ENCODE measurements around the gene STYXL1. TPM values are rescaled to one million over a fixed set of nuclear protein-coding genes. Genes with fewer than 3 reads are reported as not detected.
A peak's percentile ranks its signal among the peaks of the same experiment; 100 is the strongest.
"Not testable (repeated sequence)": the region's sequence is repeated elsewhere in the genome, so short reads cannot be mapped to it uniquely, and the experiment has no call there.

Gene STYXL1
- total RNA-seq, 2 donors from 2014 or later = 20.8 to 24.7 TPM

DNA sequence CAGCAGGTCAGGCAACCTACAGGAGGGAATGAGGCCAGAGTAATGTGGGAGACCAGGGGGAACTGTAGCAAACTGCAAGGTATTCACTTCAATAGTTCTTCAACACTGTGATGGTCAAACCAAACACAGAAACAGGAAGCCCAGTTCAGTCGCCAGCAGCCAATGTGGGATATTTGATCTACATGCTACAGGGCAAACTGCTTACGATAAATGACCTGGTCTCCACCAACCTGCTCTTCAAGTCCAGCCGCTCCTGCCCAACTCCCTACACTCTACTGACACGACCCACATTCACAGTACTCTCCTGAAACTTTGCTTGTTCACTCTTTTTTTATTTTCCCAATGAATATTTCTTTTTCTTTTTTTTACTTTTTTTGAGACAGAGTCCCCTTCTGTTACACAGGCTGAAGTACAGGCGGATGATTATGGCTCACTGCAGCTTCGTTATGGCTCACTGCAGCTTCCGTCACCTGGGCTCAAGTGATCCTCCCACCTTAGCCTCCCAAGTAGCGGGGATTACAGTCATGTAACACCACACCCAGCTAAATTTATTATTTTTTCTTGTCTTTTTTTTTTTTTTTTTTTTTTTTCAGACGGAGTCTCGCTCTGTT is 42.2 kb upstream of the STYXL1 start:
- WGBS, 2 donors = 74 to 79% methylated on average over 10 of the region's 10 CpGs
- no peaks in the 10 kb centered on the region for H3K9me3 ChIP-seq
- peak; percentile 35 for ATAC-seq
- H3K4me1 ChIP-seq = no peaks in the 10 kb centered on the region
- no peak overlapping the region for H3K4me3 ChIP-seq
- H3K27me3 ChIP-seq = no peaks in the 10 kb centered on the region
- H3K36me3 ChIP-seq (replicated peaks in 1 of 2; ENCODE audit: insufficient read depth in 1 of 2, low read depth in 2 of 2) = no peaks in the 10 kb centered on the region
- TF ChIP-seq POLR2A (IDR thresholded peaks at IDR 0.05) = no peak
- TF ChIP-seq, protein P1, sequence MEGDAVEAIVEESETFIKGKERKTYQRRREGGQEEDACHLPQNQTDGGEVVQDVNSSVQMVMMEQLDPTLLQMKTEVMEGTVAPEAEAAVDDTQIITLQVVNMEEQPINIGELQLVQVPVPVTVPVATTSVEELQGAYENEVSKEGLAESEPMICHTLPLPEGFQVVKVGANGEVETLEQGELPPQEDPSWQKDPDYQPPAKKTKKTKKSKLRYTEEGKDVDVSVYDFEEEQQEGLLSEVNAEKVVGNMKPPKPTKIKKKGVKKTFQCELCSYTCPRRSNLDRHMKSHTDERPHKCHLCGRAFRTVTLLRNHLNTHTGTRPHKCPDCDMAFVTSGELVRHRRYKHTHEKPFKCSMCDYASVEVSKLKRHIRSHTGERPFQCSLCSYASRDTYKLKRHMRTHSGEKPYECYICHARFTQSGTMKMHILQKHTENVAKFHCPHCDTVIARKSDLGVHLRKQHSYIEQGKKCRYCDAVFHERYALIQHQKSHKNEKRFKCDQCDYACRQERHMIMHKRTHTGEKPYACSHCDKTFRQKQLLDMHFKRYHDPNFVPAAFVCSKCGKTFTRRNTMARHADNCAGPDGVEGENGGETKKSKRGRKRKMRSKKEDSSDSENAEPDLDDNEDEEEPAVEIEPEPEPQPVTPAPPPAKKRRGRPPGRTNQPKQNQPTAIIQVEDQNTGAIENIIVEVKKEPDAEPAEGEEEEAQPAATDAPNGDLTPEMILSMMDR (IDR thresholded peaks at IDR 0.05) = no peak
- no peak overlapping the region for H3K27ac ChIP-seq
- peak in 3 of 4 donors; percentile 12 to 31 (median 29) for DNase-seq
- intact Hi-C loops (cut with DNase I) = no loop called here

GRCh38 chr7:76087362-76087791 is 39.6 kb upstream of the STYXL1 start:
- H3K9me3 ChIP-seq; ATAC-seq; DNase-seq; H3K4me3 ChIP-seq; H3K36me3 ChIP-seq (replicated peaks in 1 of 2; ENCODE audit: insufficient read depth in 1 of 2, low read depth in 2 of 2); H3K4me1 ChIP-seq; H3K27ac ChIP-seq; intact Hi-C loops (cut with DNase I); H3K27me3 ChIP-seq: not testable (repeated sequence)
- 58% methylated on average over 5 of the region's 5 CpGs for WGBS, 2 donors

GRCh38 chr7:76086070-76086469 is 38.3 kb upstream of the STYXL1 start:
- no peaks in the 10 kb centered on the region for H3K4me1 ChIP-seq
- ATAC-seq (no peak), DNase-seq (no peak)
- no peak overlapping the region for H3K4me3 ChIP-seq
- no peaks in the 10 kb centered on the region for H3K9me3 ChIP-seq
- H3K27me3 ChIP-seq = no peaks in the 10 kb centered on the region
- no peaks in the 10 kb centered on the region for H3K36me3 ChIP-seq (replicated peaks in 1 of 2; ENCODE audit: insufficient read depth in 1 of 2, low read depth in 2 of 2)
- no peak overlapping the region for H3K27ac ChIP-seq
- intact Hi-C loops (cut with DNase I) = no loop called here
- WGBS, 2 donors = 85 to 87% methylated on average over 4 of the region's 4 CpGs
- TF ChIP-seq, protein P1 (IDR thresholded peaks at IDR 0.05) = no peak
- no peak for TF ChIP-seq POLR2A (IDR thresholded peaks at IDR 0.05)

DNA sequence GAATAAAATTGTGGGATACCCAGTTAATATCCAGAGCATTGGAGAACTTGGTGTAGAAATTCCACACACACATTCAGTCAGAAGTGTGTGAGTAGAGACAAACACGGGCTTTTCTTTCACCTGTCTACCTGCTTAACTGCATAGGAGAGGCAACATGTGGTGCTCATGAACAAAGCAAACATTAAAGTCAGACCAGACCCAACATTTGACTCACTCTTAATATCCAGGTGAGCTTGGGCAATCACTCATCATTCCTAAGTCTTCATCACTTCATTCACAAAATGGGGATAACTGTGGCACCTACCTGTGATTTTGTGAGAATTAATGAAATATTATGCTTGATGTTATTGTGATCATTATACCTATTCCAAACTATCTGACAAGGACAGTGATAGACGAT is 36.3 kb upstream of the STYXL1 start:
- H3K9me3 ChIP-seq; H3K27ac ChIP-seq; H3K4me3 ChIP-seq; ATAC-seq; H3K36me3 ChIP-seq (replicated peaks in 1 of 2; ENCODE audit: insufficient read depth in 1 of 2, low read depth in 2 of 2); intact Hi-C loops (cut with DNase I); DNase-seq; H3K4me1 ChIP-seq; H3K27me3 ChIP-seq: not testable (repeated sequence)
- 58 to 77% methylated on average over 2 of the region's 2 CpGs for WGBS, 2 donors

DNA sequence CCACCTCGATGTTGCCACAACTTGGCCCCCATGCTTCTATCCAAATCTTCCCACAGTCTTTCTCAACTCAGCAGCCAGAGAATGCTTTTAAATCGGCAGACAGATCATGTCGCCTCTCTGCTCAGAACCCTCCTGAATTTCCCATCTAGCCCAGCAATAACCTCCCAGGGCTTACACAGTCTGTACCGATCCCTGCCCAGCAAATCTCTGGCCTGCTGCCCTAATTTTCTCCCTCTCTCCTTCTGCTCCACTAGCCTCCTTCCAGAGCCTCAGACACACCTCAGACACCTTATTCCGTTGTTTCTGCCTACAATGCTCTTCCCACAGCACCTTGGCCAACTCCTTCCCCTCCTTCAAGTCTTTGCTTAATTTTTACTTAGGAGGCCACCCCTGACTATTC is 32.4 kb upstream of the STYXL1 start:
- Histone ChIP-seq H3K4me3 (no peak overlapping the region), H3K27me3 (no peaks in the 10 kb centered on the region), H3K27ac (no peak overlapping the region), H3K9me3 (peaks cover 0 to under 1% (median 0%) of the 10 kb centered on the region in 3 donors), H3K4me1 (no peaks in the 10 kb centered on the region), H3K36me3 (replicated peaks in 1 of 2; ENCODE audit: insufficient read depth in 1 of 2, low read depth in 2 of 2) (no peaks in the 10 kb centered on the region)
- ATAC-seq = no peak
- intact Hi-C loops (cut with DNase I) = no loop called here
- WGBS, 2 donors = 76 to 85% methylated on average over 5 of the region's 5 CpGs
- TF ChIP-seq POLR2A (IDR thresholded peaks at IDR 0.05) = no peak
- TF ChIP-seq, protein P1 (IDR thresholded peaks at IDR 0.05) = no peak
- DNase-seq = no peak

- intact Hi-C loops (cut with DNase I) = no loop called here
- no peak for ATAC-seq
Measured at GRCh38 chr7:76077435-76077834, 29.6 kb upstream of the STYXL1 start.

More at GRCh38 chr7:76077435-76077834, 29.6 kb upstream of the STYXL1 start:
- no peak overlapping the region for H3K27ac ChIP-seq
- WGBS, 2 donors = 47 to 55% methylated on average over 3 of the region's 3 CpGs
- peaks cover 0 to 10% (median 0%) of the 10 kb centered on the region in 3 donors for H3K9me3 ChIP-seq
- no peak overlapping the region for H3K4me3 ChIP-seq
- H3K27me3 ChIP-seq = no peaks in the 10 kb centered on the region
- TF ChIP-seq, protein P1 (IDR thresholded peaks at IDR 0.05) = no peak
- TF ChIP-seq POLR2A (IDR thresholded peaks at IDR 0.05) = no peak
- H3K36me3 ChIP-seq (replicated peaks in 1 of 2; ENCODE audit: insufficient read depth in 1 of 2, low read depth in 2 of 2) = no peaks in the 10 kb centered on the region
- H3K4me1 ChIP-seq = no peaks in the 10 kb centered on the region
- no peak for DNase-seq

Data from body of pancreas (tissue), 4 donors.